ENCODE measurements around the gene ITGAD.

DNA sequence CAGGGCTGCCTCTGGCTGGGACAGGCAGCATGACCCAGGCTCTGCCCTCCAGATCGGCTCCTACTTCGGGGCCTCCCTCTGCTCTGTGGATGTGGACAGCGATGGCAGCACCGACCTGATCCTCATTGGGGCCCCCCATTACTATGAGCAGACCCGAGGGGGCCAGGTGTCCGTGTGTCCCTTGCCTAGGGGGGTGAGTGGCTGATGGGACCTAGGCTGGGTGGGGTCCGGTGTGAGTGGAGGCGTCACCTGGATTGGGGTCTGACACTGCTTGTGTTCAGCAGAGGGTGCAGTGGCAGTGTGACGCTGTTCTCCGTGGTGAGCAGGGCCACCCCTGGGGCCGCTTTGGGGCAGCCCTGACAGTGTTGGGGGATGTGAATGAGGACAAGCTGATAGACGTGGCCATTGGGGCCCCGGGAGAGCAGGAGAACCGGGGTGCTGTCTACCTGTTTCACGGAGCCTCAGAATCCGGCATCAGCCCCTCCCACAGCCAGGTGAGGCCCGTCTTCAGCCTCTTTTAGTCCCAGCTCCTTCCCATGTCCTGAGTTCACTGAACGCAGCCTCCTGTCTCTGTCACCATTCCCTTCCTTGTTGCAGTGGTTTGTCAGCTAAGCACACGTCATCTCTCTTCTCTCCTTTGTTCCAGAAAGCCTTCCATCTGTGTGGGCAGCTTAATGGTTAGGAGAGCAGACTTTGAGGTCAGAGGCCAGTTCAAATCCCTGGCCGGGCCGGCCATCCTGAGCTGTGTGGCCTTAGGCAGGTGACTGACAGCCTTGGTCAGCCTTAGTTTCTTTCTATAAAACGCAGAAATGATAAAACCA, 18.1 kb downstream of the ITGAD start:
- TF ChIP-seq EZH2 (IDR thresholded peaks at IDR 0.05; ENCODE audit: insufficient read depth, low read length), result no peak
- TF ChIP-seq, protein P1, sequence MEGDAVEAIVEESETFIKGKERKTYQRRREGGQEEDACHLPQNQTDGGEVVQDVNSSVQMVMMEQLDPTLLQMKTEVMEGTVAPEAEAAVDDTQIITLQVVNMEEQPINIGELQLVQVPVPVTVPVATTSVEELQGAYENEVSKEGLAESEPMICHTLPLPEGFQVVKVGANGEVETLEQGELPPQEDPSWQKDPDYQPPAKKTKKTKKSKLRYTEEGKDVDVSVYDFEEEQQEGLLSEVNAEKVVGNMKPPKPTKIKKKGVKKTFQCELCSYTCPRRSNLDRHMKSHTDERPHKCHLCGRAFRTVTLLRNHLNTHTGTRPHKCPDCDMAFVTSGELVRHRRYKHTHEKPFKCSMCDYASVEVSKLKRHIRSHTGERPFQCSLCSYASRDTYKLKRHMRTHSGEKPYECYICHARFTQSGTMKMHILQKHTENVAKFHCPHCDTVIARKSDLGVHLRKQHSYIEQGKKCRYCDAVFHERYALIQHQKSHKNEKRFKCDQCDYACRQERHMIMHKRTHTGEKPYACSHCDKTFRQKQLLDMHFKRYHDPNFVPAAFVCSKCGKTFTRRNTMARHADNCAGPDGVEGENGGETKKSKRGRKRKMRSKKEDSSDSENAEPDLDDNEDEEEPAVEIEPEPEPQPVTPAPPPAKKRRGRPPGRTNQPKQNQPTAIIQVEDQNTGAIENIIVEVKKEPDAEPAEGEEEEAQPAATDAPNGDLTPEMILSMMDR (IDR thresholded peaks at IDR 0.05; ENCODE audit: insufficient read depth, low read depth, low read length), result no peak

Measured in astrocyte (in vitro differentiated cells and primary cell).